HepG2 (cell line): ENCODE measurements around the gene ASL. TPM values are rescaled to one million over a fixed set of nuclear protein-coding genes. Genes with fewer than 3 reads are reported as not detected.

ENCODE experiments used
- EP300 ChIP-seq, 3 experiments: sonication (generic) in 1 of 3; formaldehyde crosslinking in 1 of 3; IDR thresholded peaks; 2 replicates each; pipeline versions ENCODE4 v1.5.1 to v1.6.1; 2011 to 2020; ENCODE audit warnings: low read depth in 2 of 3, low read length in 2 of 3, borderline replicate concordance in 1 of 3, improper control_type of control experiment in 1 of 3, mild to moderate bottlenecking in 1 of 3, missing genetic modification reagents in 1 of 3, moderate library complexity in 1 of 3
- HNRNPL ChIP-seq: fragments of 200-400 bp; formaldehyde crosslinking; IDR thresholded peaks from 2 replicates; pipeline ENCODE4 v1.6.1; 2017; ENCODE audit warnings: mild to moderate bottlenecking, low read depth, low read length
- LCORL ChIP-seq, 2 experiments: fragments of 450-650 bp in 1 of 2; sonication (generic) in 1 of 2; formaldehyde crosslinking in 1 of 2; IDR thresholded peaks; 2 replicates each; pipeline versions ENCODE4 v1.5.0 to v1.6.1; 2017 to 2020; ENCODE audit warnings: antibody characterized with exemption in 1 of 2, missing genetic modification reagents in 1 of 2
- MBNL3 ChIP-seq: fragments of 250-450 bp; sonication (Bioruptor Pico); conservative IDR thresholded peaks from 2 replicates; pipeline ENCODE4 v1.8.0; 2022; ENCODE audit warnings: mild to moderate bottlenecking, inconsistent platforms
- NFKB2 ChIP-seq: sonication (generic); formaldehyde crosslinking; IDR thresholded peaks from 2 replicates; pipeline ENCODE4 v1.4.0; 2020; ENCODE audit warnings: missing genetic modification reagents, borderline replicate concordance
- NRL ChIP-seq: sonication (generic); formaldehyde crosslinking; IDR thresholded peaks from 2 replicates; pipeline ENCODE4 v1.5.0; 2020; ENCODE audit warnings: missing genetic modification reagents, mild to moderate bottlenecking, moderate library complexity, borderline replicate concordance
- POLR2AphosphoS5 ChIP-seq: IDR thresholded peaks from 2 replicates; pipeline ENCODE4 v1.6.1; 2012; ENCODE audit warnings: low read depth, low read length
- RBAK ChIP-seq: sonication (generic); formaldehyde crosslinking; IDR thresholded peaks from 2 replicates; pipeline ENCODE4 v1.5.1; 2020; ENCODE audit warnings: mild to moderate bottlenecking, missing genetic modification reagents
- SSRP1 ChIP-seq: IDR thresholded peaks from 2 replicates; pipeline ENCODE4 v1.6.1; 2016; ENCODE audit warnings: control low read depth
- TBP ChIP-seq: sonication (generic); formaldehyde crosslinking; IDR thresholded peaks from 2 replicates; pipeline ENCODE4 v1.5.0; 2020; ENCODE audit warnings: missing genetic modification reagents
- U2AF1 ChIP-seq: fragments of 200-400 bp; formaldehyde crosslinking; optimal IDR thresholded peaks from 2 replicates; pipeline ENCODE3; 2017; ENCODE audit warnings: mild to moderate bottlenecking, low read depth, low read length
- ZC3H4 ChIP-seq: sonication (generic); formaldehyde crosslinking; IDR thresholded peaks from 2 replicates; pipeline ENCODE4 v1.4.0; 2020; ENCODE audit warnings: missing genetic modification reagents, borderline replicate concordance
- ZMAT3 ChIP-seq: sonication (generic); formaldehyde crosslinking; conservative IDR thresholded peaks from 2 replicates; pipeline ENCODE4 v1.7.0; 2021; ENCODE audit warnings: missing genetic modification reagents
- ZNF121 ChIP-seq: sonication (generic); formaldehyde crosslinking; IDR thresholded peaks from 2 replicates; pipeline ENCODE4 v1.5.0; 2020; ENCODE audit warnings: mild to moderate bottlenecking, missing genetic modification reagents
- ZNF484 ChIP-seq: sonication (generic); formaldehyde crosslinking; IDR thresholded peaks from 2 replicates; pipeline ENCODE4 v1.5.1; 2020; ENCODE audit warnings: mild to moderate bottlenecking, low read depth, missing genetic modification reagents, borderline replicate concordance
- ZNF670 ChIP-seq: sonication (generic); formaldehyde crosslinking; IDR thresholded peaks from 2 replicates; pipeline ENCODE4 v1.8.0; 2022; ENCODE audit warnings: mild to moderate bottlenecking, missing genetic modification reagents, borderline replicate concordance
- ZNF7 ChIP-seq: IDR thresholded peaks from 2 replicates; pipeline ENCODE4 v1.6.1; 2016; ENCODE audit warnings: missing biosample characterization, missing genetic modification reagents
- ZSCAN9 ChIP-seq: IDR thresholded peaks from 2 replicates; pipeline ENCODE4 v1.6.1; 2016; ENCODE audit warnings: borderline replicate concordance
- polyA plus RNA-seq, 8 experiments: library from polyadenylated mRNA; depleted of rRNA in 3 of 8; stranded (reverse) in 7 of 8; unstranded in 1 of 8; fragments of >200 nt; fragmentation: Illumina TruSeq in 4 of 8; extraction: Trizol in 4 of 8; gene quantifications; 2 replicates each; pipeline versions ENCODE4 v1.2.1 to v1.2.3, GENCODE V29; 2011 to 2016; ENCODE audit warnings: low read depth in 4 of 8, missing spikeins in 1 of 8, mixed read lengths in 1 of 8; ENCODE audit not compliant: insufficient read depth in 1 of 8
- total RNA-seq, 5 experiments: library from RNA; depleted of rRNA; stranded (reverse); fragments of >200 nt; fragmentation: Illumina TruSeq; extraction: Trizol; gene quantifications; 2 replicates each; pipeline ENCODE4 v1.2.3, GENCODE V29; 2016; ENCODE audit warnings: low read depth in 1 of 5
- TF ChIP-seq, protein P1 (sequence below): sonication (generic); formaldehyde crosslinking; IDR thresholded peaks from 2 replicates; pipeline ENCODE4 v1.4.0; 2020; ENCODE audit warnings: missing genetic modification reagents
- TF ChIP-seq, protein P2 (sequence below): sonication (generic); formaldehyde crosslinking; IDR thresholded peaks from 2 replicates; pipeline ENCODE4 v1.5.0; 2020; ENCODE audit warnings: missing genetic modification reagents
- TF ChIP-seq, protein P3 (sequence below): sonication (generic); formaldehyde crosslinking; IDR thresholded peaks from 2 replicates; pipeline ENCODE4 v1.5.1; 2020; ENCODE audit warnings: mild to moderate bottlenecking, missing genetic modification reagents, moderate library complexity
- TF ChIP-seq, protein P4 (sequence below): IDR thresholded peaks from 2 replicates; pipeline ENCODE4 v1.6.1; 2016; ENCODE audit warnings: low read depth, control low read depth

Gene ASL
- total and polyA plus RNA-seq, 2 of the 13 experiments (the other 11 are each of a cell fraction or from before 2014, with no cell fraction given) = 71.4 to 96.5 TPM

DNA sequence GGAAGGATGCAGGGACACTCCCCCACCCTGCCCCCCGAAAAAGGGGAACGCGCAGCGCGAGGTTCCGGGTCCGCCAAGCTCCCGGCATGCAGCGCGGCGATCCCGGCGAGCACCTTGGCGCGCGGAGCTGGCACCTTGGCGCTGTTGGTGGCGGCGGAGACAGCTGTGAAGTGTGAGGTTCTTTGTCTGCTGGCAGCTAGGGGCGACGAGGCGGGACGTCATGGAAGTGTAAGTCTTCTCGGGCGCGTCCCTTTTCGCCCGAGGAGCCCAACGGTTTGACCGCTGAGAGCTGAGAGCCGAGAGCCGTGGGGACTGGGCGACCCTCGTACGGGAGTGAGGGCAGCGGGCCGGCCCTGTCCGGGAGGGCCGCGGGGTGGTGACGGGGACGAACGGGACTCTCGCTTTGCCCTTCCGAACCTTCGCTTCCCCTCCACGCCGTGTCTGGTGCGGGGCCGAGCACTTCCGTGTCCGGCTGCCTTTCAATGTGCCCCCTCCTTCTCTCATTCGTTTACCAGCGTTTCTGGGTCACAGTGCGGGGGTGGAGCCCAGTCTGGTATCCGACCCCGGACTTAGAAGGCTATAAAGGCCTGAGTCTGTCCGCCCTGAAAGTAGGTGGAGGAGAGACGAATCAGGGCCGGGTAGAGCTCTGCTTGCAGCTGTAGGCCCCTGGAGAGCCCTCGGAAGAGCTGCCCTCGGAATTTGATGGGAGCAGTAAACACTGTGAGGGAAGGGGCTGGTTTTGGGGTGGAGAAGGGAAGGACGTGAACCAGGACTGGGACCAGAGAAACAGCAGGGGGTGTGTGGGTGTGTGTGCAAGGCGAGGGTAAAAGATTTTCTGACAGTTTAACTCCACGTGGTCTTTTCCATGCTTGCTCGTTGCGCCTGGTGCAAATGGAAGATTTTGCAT is 39.4 kb downstream of the ASL start, which contains the start of gene CRCP (continued):
- TF ChIP-seq ZMAT3 (CRISPR knock-in tag) = 0 out of 2 replicates have a peak, but pooled peaks have one; percentile 56
- TF ChIP-seq ZNF7 (CRISPR knock-in tag) = no peak
- TF ChIP-seq, protein P1, sequence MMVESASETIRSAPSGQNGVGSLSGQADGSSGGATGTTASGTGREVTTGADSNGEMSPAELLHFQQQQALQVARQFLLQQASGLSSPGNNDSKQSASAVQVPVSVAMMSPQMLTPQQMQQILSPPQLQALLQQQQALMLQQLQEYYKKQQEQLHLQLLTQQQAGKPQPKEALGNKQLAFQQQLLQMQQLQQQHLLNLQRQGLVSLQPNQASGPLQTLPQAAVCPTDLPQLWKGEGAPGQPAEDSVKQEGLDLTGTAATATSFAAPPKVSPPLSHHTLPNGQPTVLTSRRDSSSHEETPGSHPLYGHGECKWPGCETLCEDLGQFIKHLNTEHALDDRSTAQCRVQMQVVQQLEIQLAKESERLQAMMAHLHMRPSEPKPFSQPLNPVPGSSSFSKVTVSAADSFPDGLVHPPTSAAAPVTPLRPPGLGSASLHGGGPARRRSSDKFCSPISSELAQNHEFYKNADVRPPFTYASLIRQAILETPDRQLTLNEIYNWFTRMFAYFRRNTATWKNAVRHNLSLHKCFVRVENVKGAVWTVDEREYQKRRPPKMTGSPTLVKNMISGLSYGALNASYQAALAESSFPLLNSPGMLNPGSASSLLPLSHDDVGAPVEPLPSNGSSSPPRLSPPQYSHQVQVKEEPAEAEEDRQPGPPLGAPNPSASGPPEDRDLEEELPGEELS (CRISPR knock-in tag) = 0 out of 2 replicates have a peak, but pooled peaks have one; percentile 9
- TF ChIP-seq, protein P2, sequence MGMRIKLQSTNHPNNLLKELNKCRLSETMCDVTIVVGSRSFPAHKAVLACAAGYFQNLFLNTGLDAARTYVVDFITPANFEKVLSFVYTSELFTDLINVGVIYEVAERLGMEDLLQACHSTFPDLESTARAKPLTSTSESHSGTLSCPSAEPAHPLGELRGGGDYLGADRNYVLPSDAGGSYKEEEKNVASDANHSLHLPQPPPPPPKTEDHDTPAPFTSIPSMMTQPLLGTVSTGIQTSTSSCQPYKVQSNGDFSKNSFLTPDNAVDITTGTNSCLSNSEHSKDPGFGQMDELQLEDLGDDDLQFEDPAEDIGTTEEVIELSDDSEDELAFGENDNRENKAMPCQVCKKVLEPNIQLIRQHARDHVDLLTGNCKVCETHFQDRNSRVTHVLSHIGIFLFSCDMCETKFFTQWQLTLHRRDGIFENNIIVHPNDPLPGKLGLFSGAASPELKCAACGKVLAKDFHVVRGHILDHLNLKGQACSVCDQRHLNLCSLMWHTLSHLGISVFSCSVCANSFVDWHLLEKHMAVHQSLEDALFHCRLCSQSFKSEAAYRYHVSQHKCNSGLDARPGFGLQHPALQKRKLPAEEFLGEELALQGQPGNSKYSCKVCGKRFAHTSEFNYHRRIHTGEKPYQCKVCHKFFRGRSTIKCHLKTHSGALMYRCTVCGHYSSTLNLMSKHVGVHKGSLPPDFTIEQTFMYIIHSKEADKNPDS (CRISPR knock-in tag) = no peak
- no peak for TF ChIP-seq ZNF484 (CRISPR knock-in tag)
- TF ChIP-seq HNRNPL = peak; percentile 86
- TF ChIP-seq SSRP1 (CRISPR knock-in tag) = no peak
- TF ChIP-seq ZSCAN9 (CRISPR knock-in tag) = no peak
- no peak for TF ChIP-seq MBNL3 (CRISPR knock-in tag)
- no peak for TF ChIP-seq U2AF1
- no peak; the same call in 1 of the 2 replicates for TF ChIP-seq ZNF121
- TF ChIP-seq EP300 (IDR thresholded peaks at IDR 0.05; ENCODE audit: low read depth in 2 of 2, low read length in 2 of 2) = no peak
- peak; percentile 57; the same call in 1 of the 2 replicates for TF ChIP-seq EP300 (CRISPR knock-in tag; IDR thresholded peaks at IDR 0.05; ENCODE audit: borderline replicate concordance)
- peak; percentile 64; the same call in 1 of the 2 replicates for TF ChIP-seq NFKB2 (CRISPR knock-in tag)
- TF ChIP-seq NRL (CRISPR knock-in tag) = peak; percentile 88
- no peak for TF ChIP-seq ZNF670 (CRISPR knock-in tag)
- peak; percentile 59; the same call in 1 of the 2 replicates for TF ChIP-seq RBAK (CRISPR knock-in tag)
- TF ChIP-seq, protein P3, sequence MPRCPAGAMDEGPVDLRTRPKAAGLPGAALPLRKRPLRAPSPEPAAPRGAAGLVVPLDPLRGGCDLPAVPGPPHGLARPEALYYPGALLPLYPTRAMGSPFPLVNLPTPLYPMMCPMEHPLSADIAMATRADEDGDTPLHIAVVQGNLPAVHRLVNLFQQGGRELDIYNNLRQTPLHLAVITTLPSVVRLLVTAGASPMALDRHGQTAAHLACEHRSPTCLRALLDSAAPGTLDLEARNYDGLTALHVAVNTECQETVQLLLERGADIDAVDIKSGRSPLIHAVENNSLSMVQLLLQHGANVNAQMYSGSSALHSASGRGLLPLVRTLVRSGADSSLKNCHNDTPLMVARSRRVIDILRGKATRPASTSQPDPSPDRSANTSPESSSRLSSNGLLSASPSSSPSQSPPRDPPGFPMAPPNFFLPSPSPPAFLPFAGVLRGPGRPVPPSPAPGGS (CRISPR knock-in tag) = peak; percentile 51; the same call in 1 of the 2 replicates
- TF ChIP-seq ZC3H4 (CRISPR knock-in tag) = no peak
- TF ChIP-seq, protein P4, sequence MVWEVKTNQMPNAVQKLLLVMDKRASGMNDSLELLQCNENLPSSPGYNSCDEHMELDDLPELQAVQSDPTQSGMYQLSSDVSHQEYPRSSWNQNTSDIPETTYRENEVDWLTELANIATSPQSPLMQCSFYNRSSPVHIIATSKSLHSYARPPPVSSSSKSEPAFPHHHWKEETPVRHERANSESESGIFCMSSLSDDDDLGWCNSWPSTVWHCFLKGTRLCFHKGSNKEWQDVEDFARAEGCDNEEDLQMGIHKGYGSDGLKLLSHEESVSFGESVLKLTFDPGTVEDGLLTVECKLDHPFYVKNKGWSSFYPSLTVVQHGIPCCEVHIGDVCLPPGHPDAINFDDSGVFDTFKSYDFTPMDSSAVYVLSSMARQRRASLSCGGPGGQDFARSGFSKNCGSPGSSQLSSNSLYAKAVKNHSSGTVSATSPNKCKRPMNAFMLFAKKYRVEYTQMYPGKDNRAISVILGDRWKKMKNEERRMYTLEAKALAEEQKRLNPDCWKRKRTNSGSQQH (CRISPR knock-in tag) = peak; percentile 52; the same call in 1 of the 2 replicates
- peak; percentile 65 for TF ChIP-seq POLR2AphosphoS5
- no peak for TF ChIP-seq TBP
- 0 out of 2 replicates have a peak, but pooled peaks have one; percentile 14 for TF ChIP-seq LCORL (IDR thresholded peaks at IDR 0.05)
- peak; percentile 68 for TF ChIP-seq LCORL (CRISPR knock-in tag; IDR thresholded peaks at IDR 0.05)
